Endothelial cell of umbilical vein (primary cell): ENCODE data around the gene NEK7. TPM values are rescaled to one million over a fixed set of nuclear protein-coding genes. Genes with fewer than 3 reads are reported as not detected.

Experiments
- BruUV-seq: library from RNA; stranded (reverse); fragments of 400-500 nt; replicated peaks from 2 replicates; lab custom pipeline; 2021; lab: Mats Ljungman, UMichigan
- CTCF ChIA-PET: fragments of 300-600, 350-600 bp; sonication (Branson Sonifier 250); formaldehyde crosslinking; loops from one replicate; lab custom pipeline; 2021; ENCODE audit warnings: antibody characterized with exemption, inconsistent platforms; lab: Charles Lee
- POLR2A ChIA-PET: fragments of 300-600, 350-600 bp; sonication (Branson Sonifier 250); formaldehyde crosslinking; loops from one replicate; lab custom pipeline; 2021; ENCODE audit warnings: antibody characterized with exemption, inconsistent platforms; lab: Charles Lee
- DNase-seq: peaks from one replicate; pipeline ENCODE4 v3.0.0-alpha.2; 2011; ENCODE audit warnings: low read depth, low spot score
- FAIRE-seq: peaks from 2 replicates; lab custom pipeline; 2011; peaks lifted over from hg19 to GRCh38; lab: Jason Lieb, UNC
- H2AFZ ChIP-seq: 2 replicates; pipeline ENCODE4 v1.6.0; 2012; ENCODE audit warnings: low read depth, low read length, control low read depth, inconsistent platforms
- H3K27ac ChIP-seq: 2 replicates; pipeline ENCODE4 v1.5.1; 2011; ENCODE audit warnings: low read depth, mild to moderate bottlenecking, control low read depth, low read length, moderate library complexity; ENCODE audit not compliant: insufficient read depth
- H3K27me3 ChIP-seq, 2 experiments: 2 replicates each; pipeline versions ENCODE4 v1.6.0 to v1.6.1; 2011; ENCODE audit warnings: low read length in 2 of 2, mixed read lengths in 1 of 2; ENCODE audit not compliant: control insufficient read depth in 2 of 2, insufficient read depth in 2 of 2
- H3K36me3 ChIP-seq, 2 experiments: 2 replicates in 1 of 2; 3 replicates in 1 of 2; pipeline ENCODE4 v1.5.1; 2011; ENCODE audit warnings: low read length in 2 of 2, mild to moderate bottlenecking in 1 of 2, moderate library complexity in 1 of 2; ENCODE audit not compliant: control insufficient read depth in 2 of 2, insufficient read depth in 2 of 2; ENCODE audit errors: extremely low read depth in 1 of 2
- H3K4me1 ChIP-seq: 3 replicates; pipeline ENCODE4 v1.5.1; 2011; ENCODE audit warnings: mild to moderate bottlenecking, low read length; ENCODE audit not compliant: control insufficient read depth, insufficient read depth; ENCODE audit errors: extremely low read depth
- H3K4me2 ChIP-seq: 2 replicates; pipeline ENCODE4 v1.6.1; 2011; ENCODE audit warnings: low read length, control low read depth, mixed read lengths; ENCODE audit not compliant: insufficient read depth
- H3K4me3 ChIP-seq, 3 experiments: fragments of 200-600 bp in 1 of 3; sonication (generic), shearing (Covaris generic) in 1 of 3; replicated peaks in 1 of 3; 2 replicates each; pipeline ENCODE4 v1.5.1; 2011 to 2016; ENCODE audit warnings: control low read depth in 3 of 3, low read length in 3 of 3, mild to moderate bottlenecking in 2 of 3, inconsistent platforms in 1 of 3, low read depth in 1 of 3, moderate library complexity in 1 of 3; ENCODE audit not compliant: insufficient read depth in 1 of 3
- H3K79me2 ChIP-seq: 2 replicates; pipeline ENCODE4 v1.6.0; 2012; ENCODE audit warnings: low read length, inconsistent platforms; ENCODE audit not compliant: control insufficient read depth, insufficient read depth
- H3K9ac ChIP-seq: replicated peaks from 2 replicates; pipeline ENCODE3; 2011; ENCODE audit warnings: low read length, control low read depth; ENCODE audit not compliant: insufficient read depth; ENCODE audit errors: extremely low read depth
- H3K9me1 ChIP-seq: replicated peaks from 3 replicates; pipeline ENCODE4 v1.6.0; 2011; ENCODE audit warnings: mild to moderate bottlenecking, low read length; ENCODE audit not compliant: control insufficient read depth, insufficient read depth; ENCODE audit errors: extremely low read depth
- H3K9me3 ChIP-seq: replicated peaks from 2 replicates; pipeline ENCODE4 v1.5.1; 2012; ENCODE audit warnings: low read length, inconsistent platforms; ENCODE audit not compliant: control insufficient read depth, insufficient read depth
- H4K20me1 ChIP-seq: replicated peaks from 2 replicates; pipeline ENCODE3; 2011; ENCODE audit warnings: mild to moderate bottlenecking, low read length; ENCODE audit not compliant: control insufficient read depth, insufficient read depth; ENCODE audit errors: extremely low read depth
- EZH2 ChIP-seq: IDR thresholded peaks from 2 replicates; pipeline ENCODE4 v1.6.1; 2012; ENCODE audit warnings: borderline replicate concordance, low read depth, mild to moderate bottlenecking, moderate library complexity, low read length, inconsistent platforms; ENCODE audit not compliant: severe bottlenecking
- FOS ChIP-seq: IDR thresholded peaks from 2 replicates; pipeline ENCODE4 v1.6.1; 2011; ENCODE audit warnings: mild to moderate bottlenecking, low read length, moderate library complexity, borderline replicate concordance; ENCODE audit not compliant: insufficient read depth
- GATA2 ChIP-seq: IDR thresholded peaks from 2 replicates; pipeline ENCODE4 v1.7.0; 2011; ENCODE audit warnings: low read depth, mild to moderate bottlenecking, moderate library complexity, mixed read lengths, low read length; ENCODE audit not compliant: insufficient read length, insufficient read depth
- JUN ChIP-seq: IDR thresholded peaks from 2 replicates; pipeline ENCODE4 v1.6.1; 2011; ENCODE audit warnings: borderline replicate concordance, low read depth; ENCODE audit not compliant: insufficient read length, insufficient read depth
- MYC ChIP-seq: IDR thresholded peaks from one replicate; pipeline ENCODE4 v1.6.1; 2011; ENCODE audit warnings: mild to moderate bottlenecking, low read depth, low read length
- POLR2A ChIP-seq: IDR thresholded peaks from 2 replicates; pipeline ENCODE4 v1.6.1; 2012; ENCODE audit warnings: low read depth, mild to moderate bottlenecking, control low read depth, low read length
- POLR2AphosphoS5 ChIP-seq: IDR thresholded peaks from 2 replicates; pipeline ENCODE4 v1.6.1; 2012; ENCODE audit warnings: low read depth, mild to moderate bottlenecking, control low read depth, low read length, moderate library complexity; ENCODE audit not compliant: insufficient read depth
- dilution Hi-C: fragments of 300-500 bp; cut with MboI; formaldehyde crosslinking; loops from one replicate; pipeline ENCODE4 v1.15.0; 2019; ENCODE audit warnings: low sequenced_read_pairs; ENCODE audit not compliant: extremely low pct_ligation_motif_present
- intact Hi-C: fragments of 100-400 bp; cut with micrococcal nuclease; formaldehyde crosslinking; loops from one replicate; pipeline ENCODE4 v1.10.0; 2022
- polyA plus RNA-seq, 4 experiments: library from polyadenylated mRNA; depleted of rRNA in 3 of 4; stranded (reverse) in 3 of 4; unstranded in 1 of 4; fragments of >200 nt; gene quantifications; 2 replicates each; pipeline versions ENCODE4 v1.2.1 to v1.2.3, GENCODE V29; 2011 to 2012; ENCODE audit warnings: missing spikeins in 1 of 4
- total RNA-seq: library from RNA; stranded (reverse); gene quantifications from 2 replicates; pipeline ENCODE4 v1.2.3, GENCODE V29; 2021
- TF ChIP-seq, protein P1 (sequence below): IDR thresholded peaks from 2 replicates; pipeline ENCODE4 v1.6.1; 2011; ENCODE audit not compliant: insufficient read depth, insufficient read length
- TF ChIP-seq, protein P2 (sequence below), 2 donors: IDR thresholded peaks; 1 replicate in 1 of 2; 2 replicates in 1 of 2; pipeline ENCODE4 v1.5.1; 2011; ENCODE audit warnings: low read length in 2 of 2, mild to moderate bottlenecking in 2 of 2, moderate library complexity in 2 of 2, control low read depth in 1 of 2, inconsistent platforms in 1 of 2, low read depth in 1 of 2; ENCODE audit not compliant: insufficient read depth in 1 of 2; ENCODE audit errors: extremely low read depth in 1 of 2

Gene NEK7
- total and polyA plus RNA-seq, 2 donors (not counting 3 experiments of a cell fraction or from before 2014, with no cell fraction given), result 22.6 to 45.7 TPM

DNA sequence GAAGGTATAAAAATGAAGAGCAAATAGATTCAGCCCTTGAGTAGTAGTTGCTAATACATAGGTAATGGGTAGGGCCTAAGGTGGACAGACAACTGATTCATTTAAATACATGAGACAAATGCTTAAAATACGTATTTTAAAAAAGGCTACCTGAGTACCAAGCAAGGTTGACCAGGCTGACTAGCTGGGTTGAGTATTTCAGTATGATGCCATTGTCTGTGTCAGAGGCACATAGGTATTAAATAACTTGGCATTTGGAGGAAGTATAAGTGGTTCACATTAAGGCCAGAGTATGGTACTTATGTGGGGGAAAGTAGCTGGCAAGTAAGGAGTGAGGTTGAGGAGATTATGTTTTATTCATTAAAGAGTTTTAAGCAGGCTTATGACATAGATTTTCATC lies 19.4 kb downstream of the NEK7 start:
- Histone ChIP-seq H3K4me3 (no peak overlapping the region), H2AFZ (no peak overlapping the region), H3K4me1 (peaks cover 4% of the 10 kb centered on the region), H3K36me3 (no peaks in the 10 kb centered on the region), H3K9me3 (no peaks in the 10 kb centered on the region), H3K4me2 (no peak overlapping the region), H3K9ac (no peak overlapping the region), H3K9me1 (no peaks in the 10 kb centered on the region), H4K20me1 (peaks cover 13% of the 10 kb centered on the region), H3K27me3 (no peaks in the 10 kb centered on the region), H3K79me2 (peaks cover 92% of the 10 kb centered on the region), H3K27ac (no peak overlapping the region)
- DNase-seq (no peak), FAIRE-seq (no peak)
- TF ChIP-seq JUN (no peak), POLR2AphosphoS5 (no peak), POLR2A (no peak), MYC (no peak)
- TF ChIP-seq, protein P1, sequence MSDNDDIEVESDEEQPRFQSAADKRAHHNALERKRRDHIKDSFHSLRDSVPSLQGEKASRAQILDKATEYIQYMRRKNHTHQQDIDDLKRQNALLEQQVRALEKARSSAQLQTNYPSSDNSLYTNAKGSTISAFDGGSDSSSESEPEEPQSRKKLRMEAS, result no peak
- TF ChIP-seq, protein P2, sequence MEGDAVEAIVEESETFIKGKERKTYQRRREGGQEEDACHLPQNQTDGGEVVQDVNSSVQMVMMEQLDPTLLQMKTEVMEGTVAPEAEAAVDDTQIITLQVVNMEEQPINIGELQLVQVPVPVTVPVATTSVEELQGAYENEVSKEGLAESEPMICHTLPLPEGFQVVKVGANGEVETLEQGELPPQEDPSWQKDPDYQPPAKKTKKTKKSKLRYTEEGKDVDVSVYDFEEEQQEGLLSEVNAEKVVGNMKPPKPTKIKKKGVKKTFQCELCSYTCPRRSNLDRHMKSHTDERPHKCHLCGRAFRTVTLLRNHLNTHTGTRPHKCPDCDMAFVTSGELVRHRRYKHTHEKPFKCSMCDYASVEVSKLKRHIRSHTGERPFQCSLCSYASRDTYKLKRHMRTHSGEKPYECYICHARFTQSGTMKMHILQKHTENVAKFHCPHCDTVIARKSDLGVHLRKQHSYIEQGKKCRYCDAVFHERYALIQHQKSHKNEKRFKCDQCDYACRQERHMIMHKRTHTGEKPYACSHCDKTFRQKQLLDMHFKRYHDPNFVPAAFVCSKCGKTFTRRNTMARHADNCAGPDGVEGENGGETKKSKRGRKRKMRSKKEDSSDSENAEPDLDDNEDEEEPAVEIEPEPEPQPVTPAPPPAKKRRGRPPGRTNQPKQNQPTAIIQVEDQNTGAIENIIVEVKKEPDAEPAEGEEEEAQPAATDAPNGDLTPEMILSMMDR (IDR thresholded peaks at IDR 0.05; ENCODE audit: extremely low read depth in 1 of 2, insufficient read depth in 1 of 2, low read depth in 1 of 2, low read length in 2 of 2), result no peak
- intact Hi-C loops, result no loop called here
- POLR2A ChIA-PET, result no interaction called here
- CTCF ChIA-PET, result interaction anchor here (1.4 to 1.7 kb wide), 2 partner anchors 9 to 11 kb away, joined by 3 to 4 read pairs; no protein-coding TSS in a partner anchor
- dilution Hi-C loops, result no loop called here
- no TSS peak for BruUV-seq

DNA sequence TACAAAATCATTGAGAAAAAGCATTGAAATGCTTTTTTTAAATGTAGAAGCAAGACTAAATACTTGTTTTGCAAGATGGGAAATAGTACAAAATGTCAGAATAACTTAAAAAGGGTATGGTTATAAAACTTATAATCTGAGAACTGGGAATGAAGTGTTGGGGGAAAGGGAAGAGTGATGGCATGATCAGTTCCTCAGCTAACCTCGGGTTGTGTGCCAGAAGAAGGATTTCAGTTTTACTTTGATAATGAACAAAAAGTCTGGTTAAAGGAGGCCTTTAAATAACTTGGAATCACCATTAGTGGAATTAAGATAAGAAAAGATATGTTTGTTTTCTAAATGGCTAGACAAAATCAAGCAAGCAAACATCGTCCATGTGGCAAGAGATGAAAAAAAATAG lies 20.7 kb downstream of the NEK7 start:
- ChIA-PET POLR2A (no interaction called here), CTCF (interaction anchor here (1.3 to 1.4 kb wide), 2 partner anchors 11 to 12 kb away, joined by 3 read pairs; no protein-coding TSS in a partner anchor)
- H3K4me2 ChIP-seq, result no peak overlapping the region
- TF ChIP-seq JUN (no peak), EZH2 (no peak), MYC (no peak), GATA2 (no peak), POLR2A (no peak), FOS (no peak), POLR2AphosphoS5 (no peak)
- TF ChIP-seq, protein P1, result no peak
- TF ChIP-seq, protein P2 (IDR thresholded peaks at IDR 0.05; ENCODE audit: extremely low read depth in 1 of 2, insufficient read depth in 1 of 2, low read depth in 1 of 2, low read length in 2 of 2), result no peak
- no peak overlapping the region for H3K4me3 ChIP-seq
- dilution Hi-C loops (no loop called here), intact Hi-C loops (no loop called here)
- H4K20me1 ChIP-seq, result peaks cover 15% of the 10 kb centered on the region
- H3K9me3 ChIP-seq, result no peaks in the 10 kb centered on the region
- no peak overlapping the region for H3K9ac ChIP-seq
- no TSS peak for BruUV-seq
- H3K36me3 ChIP-seq, result no peaks in the 10 kb centered on the region
- peaks cover 92% of the 10 kb centered on the region for H3K79me2 ChIP-seq
- DNase-seq, result no peak
- no peaks in the 10 kb centered on the region for H3K9me1 ChIP-seq
- H3K27me3 ChIP-seq, result no peaks in the 10 kb centered on the region
- no peak for FAIRE-seq
- H2AFZ ChIP-seq, result no peak overlapping the region
- no peak overlapping the region for H3K27ac ChIP-seq
- no peaks in the 10 kb centered on the region for H3K4me1 ChIP-seq
